GM18502 (cell line): ENCODE results near the gene JAML.
A peak's percentile ranks its signal among the peaks of the same experiment; 100 is the strongest.

Source experiments
- ATAC-seq: cut with Tn5 transposase; IDR thresholded peaks from one replicate; pipeline ENCODE4 v1.9.1; 2021; ENCODE audit warnings: mild to moderate bottlenecking; ENCODE audit not compliant: unreplicated experiment, poor library complexity

Gene JAML

DNA sequence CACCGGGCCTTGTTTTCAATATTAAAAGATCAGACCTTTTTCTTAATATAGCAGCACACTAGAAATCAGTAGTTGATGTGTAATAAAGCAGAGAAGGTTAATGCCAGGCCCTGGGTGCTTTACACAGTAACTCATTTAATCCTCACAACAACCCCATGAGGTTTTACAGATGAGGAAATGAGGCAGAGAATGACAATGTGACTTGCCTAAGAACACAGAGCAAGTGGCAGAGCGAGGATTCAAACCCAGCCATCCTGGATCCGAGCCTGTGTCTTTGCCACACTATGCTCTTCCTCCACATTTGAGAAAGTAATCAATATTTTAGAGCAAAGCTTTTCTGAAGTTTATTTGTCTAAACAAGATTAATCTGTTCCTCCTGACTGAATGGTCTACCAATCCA lies 7.2 kb downstream of the JAML start:
- no peak for ATAC-seq

DNA sequence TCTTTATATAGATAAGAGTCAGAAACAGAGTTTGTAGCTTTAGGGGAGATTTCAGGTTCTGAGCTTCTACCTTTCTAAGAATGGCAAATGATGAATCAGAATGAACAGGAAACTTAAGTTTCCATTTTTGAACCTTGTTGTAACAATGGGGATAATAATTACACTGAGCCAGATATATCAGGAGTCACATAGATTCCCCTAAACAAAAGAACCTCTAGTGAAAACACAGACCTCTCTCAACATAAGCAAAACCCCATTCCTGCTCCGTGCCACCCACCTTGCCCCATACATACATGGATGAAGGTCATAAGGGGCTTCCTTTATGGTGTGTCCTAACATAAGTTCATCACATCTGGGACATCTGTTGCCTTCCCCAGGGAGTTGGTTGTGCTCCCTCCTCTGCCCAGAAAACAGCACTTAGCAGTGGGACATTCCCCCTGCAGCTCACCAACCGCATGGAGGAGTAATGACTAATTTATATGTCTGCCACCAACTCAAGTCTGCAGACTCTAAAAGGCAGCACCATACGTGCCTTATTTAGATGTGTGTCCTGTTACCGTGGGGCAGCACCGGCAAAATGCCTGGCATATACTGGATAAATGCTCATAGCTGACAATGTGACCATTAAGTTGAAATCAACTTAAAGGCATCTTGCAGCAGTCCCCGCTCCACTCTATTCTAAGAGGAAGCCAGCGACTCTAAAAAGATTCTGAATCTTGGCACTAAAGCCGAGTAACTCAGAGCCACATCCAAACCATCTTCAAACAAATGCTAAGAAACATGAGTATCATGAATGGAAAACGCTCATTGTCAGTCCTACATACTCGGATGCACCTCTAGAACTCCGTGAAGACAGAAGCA lies 8.0 kb downstream of the JAML start:
- ATAC-seq = peak; percentile 55

DNA sequence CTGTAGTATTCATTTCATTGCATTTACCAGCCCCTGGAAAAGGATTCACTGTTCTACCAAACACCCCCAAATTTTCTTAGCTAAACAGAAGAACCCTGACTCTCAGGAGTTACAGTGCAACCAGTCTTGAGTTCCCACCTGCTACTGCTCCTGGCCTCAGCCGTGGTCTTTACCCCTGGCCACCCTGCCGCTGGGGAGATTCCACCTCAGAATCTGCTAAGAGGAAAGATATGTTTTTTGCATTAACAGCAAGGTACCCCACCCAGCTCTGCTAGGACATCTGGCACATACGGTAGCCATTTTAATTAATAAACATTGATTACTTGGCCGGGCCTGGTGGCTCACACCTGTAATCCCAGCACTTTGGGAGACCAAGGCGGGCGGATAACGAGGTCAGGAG lies 9.0 kb downstream of the JAML start:
- ATAC-seq = no peak

- no peak for ATAC-seq
Observed at GRCh38 chr11:118215262-118215661, 9.5 kb downstream of the JAML start.

DNA sequence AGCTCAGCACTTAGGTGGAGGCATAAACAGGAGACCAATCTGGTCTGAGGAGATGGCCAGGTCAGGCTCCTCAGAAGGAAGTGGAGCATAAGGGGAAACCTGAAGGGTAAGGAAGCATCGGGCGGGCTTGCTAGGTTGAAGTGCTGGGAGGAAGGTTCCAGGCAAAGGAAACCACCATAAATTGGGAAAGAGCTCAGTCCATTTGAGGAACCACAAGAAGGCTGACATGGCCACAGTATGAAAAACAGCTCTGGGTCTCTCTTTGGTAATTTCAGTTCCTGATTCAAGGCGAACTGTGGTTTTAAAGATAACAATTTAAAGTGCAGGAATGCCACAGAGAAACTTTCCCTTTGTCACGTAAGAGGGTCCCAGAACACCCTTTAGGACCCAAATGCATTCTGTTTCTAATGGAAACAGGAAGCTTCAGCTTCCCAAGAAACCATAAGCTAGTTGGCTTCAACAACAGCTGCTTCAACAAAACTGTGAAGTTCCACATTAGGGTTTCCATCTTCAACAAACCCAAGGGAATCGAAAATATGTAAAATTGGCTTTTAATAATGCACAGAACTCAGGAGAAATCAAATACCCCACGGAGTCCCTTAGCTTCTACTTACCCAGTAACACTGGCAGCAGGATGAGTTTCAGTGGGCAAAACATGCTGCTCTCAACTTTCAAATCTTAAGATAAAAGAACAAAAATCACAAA lies 10.4 kb downstream of the JAML start:
- peak; percentile 39 for ATAC-seq

DNA sequence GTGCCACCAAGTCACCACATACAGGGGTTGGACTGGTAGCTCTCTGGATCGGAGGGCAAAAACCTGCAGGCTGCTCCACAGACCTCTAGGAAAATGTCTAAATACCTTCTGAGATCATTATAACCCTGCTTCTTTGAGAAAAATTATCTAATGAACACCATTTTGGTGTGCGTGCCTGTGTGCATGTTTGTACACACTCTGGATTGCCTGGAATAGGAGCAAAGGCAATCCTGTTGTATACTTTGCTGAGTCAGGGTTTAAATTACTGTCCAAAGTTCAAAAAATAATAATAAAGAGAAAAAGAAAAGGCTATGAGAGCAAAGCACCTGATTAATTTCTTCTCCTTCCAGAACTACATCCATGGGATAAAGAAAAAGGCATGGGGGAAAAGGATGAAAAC lies 11.0 kb downstream of the JAML start:
- ATAC-seq = no peak

DNA sequence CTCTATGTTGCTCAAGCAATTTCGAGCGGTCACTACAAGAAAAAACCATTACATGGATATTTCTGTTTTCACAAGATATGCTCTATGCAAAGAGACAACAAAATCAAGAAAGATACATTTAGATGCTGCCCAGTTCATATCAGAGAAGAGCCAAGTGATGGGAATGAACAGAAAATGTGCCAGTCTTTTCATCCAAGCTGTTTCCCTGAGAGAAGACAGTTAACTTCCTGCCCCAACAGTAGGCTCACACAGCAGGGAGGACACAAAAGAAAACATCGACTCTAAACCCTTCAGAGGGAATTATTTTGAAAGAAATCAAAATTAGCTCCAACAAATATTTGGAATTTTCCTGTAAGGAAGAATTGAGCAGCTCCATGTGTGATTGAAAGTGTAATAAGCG lies 11.6 kb downstream of the JAML start:
- ATAC-seq = no peak

DNA sequence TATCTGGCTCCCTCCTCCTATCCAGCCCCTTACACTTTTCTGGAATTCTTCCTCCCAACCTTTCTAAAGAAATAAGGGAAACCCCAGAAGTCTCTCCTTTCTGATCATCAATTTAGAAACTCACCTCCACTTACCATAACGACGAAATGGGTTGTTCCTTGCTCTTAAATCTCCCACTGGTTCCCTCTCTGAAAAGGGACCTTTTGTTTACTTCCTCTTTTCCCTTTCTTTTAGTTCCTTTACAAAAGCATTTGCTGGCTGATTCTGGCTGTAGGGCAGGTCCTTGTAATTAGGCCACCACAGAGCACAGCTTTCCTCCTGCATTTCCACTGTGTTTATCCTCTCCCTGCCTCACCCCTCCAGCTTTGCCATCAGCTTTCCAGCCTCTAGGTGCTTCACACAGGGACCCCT lies 12.0 kb downstream of the JAML start:
- no peak for ATAC-seq

GRCh38 chr11:118212131-118212725 lies 12.6 kb downstream of the JAML start:
- no peak for ATAC-seq

DNA sequence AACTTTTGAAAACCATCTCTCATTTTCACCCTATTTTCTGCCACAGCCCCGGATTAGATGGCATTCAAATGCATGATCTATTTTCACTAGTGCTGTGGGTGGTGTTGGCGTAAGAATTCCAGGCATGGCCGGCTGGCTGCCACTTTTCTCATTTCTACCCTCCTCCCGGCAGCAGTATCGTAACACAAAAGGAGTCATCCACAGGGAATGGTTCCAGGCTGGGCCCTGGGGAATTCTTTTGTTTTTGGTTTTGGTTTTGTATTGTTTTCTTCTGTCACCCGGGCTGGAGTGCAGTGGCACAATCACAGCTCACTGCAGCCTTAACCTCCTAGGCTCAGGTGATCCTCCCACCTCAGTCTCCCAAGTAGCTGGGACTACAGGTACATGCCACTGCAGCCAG lies 13.8 kb downstream of the JAML start:
- ATAC-seq = no peak

GRCh38 chr11:118210323-118210722 lies 14.5 kb downstream of the JAML start:
- ATAC-seq = no peak

DNA sequence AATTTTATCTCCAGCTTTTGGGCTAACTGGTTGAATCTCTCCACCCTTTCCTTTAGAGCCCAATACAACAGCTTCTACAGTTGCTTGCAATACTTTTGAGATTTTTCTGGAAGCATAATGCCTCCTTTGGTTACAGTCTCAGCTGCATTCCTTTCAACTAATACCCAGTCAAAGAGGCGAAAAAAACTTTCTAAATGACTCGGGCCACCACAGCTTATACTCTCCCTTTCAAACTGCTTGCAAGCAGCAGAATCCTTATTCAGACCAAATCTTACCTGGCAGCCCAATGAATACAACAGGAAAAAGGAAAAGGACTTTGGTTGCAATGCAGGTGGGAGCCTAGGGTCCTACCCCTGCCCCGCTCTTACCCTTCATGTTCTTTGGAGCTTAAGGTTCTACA lies 15.8 kb downstream of the JAML start:
- no peak for ATAC-seq

GRCh38 chr11:118207079-118207478 lies 17.7 kb downstream of the JAML start:
- ATAC-seq = no peak

DNA sequence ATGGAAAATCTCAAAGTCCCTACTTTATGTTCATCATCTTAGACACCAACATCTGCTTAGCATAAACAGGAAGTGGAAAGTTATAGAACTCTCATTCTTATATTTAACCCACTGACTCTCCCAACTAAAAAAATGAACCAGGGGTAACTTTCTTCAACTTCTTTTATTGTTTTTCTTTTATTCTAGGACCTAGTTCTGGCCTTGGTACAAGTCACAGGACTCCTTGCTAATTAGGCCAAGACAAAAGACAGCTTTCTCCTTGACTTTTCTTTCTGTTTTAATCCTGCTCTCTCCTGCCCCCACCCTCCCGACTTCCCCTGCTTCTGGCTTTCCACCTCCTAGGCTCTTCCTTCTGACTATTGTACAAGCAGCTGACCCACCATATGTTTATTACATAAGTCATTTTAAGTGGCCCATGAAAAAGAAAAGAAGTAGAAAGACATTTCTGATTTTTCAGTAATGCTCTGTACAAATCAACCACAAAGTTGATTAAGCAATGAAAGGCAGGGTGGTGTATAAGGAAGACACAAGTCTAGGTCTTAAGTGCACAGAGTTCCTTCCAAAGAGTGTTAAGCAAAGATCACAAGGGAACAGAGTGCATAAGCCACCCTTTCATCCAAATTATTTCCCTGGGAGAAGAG lies 18.3 kb downstream of the JAML start:
- no peak for ATAC-seq

DNA sequence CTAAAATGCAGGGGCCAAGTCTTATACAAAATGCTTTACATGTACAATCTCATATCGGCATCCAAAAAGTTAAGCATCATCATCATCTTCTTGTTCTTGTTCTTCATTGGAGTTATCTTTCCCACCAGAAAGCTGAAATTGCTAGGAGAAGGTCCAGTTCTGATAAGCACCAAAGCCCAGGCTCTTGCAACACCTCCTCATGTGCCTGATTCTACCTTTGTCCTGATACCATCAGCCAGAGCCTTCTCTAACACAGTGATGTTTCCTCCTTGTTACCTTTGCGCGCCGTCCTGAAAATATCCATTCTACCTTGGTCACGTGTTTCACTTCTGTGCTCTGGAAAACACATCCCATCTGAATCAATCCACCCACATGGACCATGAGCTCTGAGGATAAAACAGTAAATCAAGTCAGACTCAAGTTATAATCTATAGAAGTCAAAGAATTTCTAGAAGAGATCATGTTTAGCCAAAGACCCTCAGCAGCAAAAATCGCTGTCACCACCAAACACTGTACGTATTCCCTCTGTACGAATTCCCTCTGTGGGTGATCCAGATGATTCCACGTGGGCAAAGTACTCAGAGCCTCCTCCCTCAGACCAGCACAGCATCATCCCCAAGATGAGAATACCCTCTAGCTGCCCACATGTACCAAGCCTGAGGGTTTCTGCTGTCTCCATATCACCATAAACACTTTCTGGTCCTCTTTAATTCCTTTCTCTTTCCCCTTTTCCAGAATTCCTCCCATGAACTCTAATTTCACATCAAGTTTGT lies 19.0 kb downstream of the JAML start:
- ATAC-seq = no peak

DNA sequence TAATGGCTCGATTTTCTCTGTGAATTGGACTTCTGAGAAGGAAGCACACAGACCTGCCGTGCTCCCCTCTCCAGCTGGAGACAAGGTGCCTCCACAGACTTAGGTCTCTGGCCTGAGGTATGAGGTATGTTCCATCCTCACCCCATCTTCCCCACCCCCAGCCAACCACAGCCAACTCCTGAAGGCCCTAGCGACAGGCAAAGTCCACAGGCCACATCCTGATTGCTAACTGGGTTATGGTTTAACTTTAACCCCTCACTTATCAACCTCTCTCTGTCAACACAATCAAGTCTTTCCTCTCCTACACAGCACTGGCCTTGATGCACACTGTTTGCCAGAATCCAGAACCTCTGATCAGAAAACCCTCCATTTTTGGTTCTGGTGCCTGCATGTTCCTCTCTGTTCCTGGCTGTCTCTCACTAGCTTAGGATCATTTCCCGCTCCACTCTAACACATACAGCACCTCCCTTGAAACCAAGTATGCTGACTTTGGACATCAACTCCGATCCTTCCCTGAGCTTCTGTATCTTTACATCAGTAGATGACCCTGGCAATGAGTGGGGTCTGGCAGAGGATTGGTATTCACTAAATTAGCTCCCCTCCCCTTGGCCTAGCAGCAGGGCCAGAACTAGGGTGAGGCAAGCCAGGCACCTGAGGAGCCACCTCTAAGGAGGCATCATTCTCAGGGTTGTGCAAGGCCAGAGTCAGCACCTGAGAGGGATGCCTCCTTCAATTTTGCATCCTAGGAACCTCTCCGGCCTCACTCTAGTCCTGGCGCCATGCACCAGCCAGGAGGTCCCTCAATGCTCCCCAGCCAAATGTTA lies 22.0 kb downstream of the JAML start:
- ATAC-seq = no peak

- no peak for ATAC-seq
Observed at GRCh38 chr11:118201966-118202365, 22.8 kb downstream of the JAML start.

DNA sequence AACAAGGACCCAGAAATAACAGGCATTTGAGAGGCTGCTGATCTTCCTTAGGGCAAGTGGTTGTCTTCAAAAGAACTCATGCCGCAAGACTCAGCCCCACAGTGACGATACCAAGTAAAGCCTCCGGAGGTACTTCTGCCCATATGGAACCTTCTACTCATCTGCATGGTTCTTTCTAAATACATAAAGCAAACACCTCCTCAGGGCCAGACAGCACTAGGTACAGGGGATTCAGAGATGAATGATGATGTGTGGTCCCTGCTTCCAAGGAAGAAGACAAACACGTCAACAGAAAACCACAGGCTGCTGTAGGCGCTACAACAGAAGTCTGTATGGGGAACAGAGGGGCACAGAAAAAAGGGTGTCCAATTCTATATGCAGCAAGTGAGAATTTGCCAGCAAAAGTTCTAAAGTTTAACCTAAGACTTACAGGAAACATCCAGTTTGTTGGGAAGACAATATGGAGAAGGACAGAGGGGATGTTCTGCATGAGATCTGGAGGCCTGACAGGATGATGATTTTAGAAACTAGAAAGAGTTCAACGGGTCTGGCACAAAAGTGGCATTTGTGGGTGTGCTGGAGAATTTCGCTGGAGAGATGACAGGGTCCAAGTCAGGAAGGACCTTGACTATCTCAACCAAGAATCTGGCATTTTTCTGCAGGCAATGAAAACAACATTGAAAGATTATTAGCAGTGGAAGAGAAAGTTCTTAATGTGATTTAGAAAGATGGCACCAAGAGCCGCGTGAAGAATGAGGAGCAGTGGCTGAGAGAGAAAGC lies 23.7 kb downstream of the JAML start:
- no peak for ATAC-seq

DNA sequence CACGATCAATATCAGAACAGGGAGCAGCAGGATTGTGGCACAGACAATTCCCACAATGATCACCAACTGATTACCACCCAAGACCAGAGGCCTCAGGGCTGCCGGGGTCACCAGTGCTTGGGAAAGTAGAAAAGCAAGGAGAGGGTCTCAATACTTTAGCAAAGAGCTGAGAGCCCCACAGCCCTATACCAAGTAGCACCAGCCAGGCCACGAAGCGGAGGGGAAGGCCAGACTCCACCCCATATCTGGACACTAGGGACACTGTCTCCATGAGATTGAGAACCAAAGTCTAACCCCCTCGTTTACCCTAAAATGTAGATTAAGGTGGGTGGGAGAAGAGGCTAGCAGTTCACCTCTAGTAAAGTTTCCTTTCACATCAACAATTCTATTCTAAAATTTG lies 24.3 kb downstream of the JAML start:
- no peak for ATAC-seq
